ENCODE data around the gene CTNNAL1. TPM values are rescaled to one million over a fixed set of nuclear protein-coding genes. Genes with fewer than 3 reads are reported as not detected.

CTNNAL1 gene
- total and polyA plus RNA-seq, 2 donors (not counting 3 experiments of a cell fraction or from before 2014, with no cell fraction given): 29.5 to 76.2 TPM

DNA sequence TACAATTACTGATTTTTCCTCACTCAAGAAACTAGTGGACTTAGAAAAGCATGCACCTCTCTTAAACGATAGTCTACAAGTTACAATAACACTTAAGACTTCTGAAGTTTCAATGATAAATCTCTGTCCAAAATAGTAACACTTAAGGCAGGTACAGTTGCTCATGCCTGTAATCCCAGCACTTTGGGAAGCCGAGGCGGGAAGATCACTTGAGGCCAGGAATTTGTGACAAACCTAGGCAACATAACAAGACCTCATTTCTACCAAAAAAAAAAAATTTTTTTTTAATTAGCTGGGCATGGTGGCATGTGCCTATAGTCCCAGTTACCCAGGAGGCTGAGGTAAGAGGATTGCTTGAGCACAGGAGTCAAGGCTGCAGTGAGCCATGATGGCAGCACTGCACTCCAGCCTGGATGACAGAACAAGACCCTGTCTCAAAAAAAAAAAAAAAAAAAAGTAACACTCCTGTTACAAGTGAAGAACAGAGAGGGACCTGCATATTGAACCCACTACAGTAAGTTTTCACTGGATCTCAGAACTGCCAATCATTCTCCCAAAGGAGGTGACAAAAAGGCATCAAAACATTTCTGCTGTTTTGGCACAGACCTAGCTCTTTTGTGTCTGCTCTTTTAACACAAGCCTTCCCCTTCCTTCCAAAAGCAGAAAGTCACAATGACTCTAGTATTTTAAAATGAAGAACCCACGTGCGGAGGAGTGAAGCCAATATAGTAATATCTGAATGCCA, 75.6 kb downstream of the CTNNAL1 start:
- CTCF ChIA-PET: interaction anchor here (0.7 kb wide), 1 partner anchor 16 kb away, joined by 3 read pairs; no protein-coding TSS in a partner anchor
- peaks cover 4 to 12% of the 10 kb centered on the region in 2 experiments for H3K36me3 ChIP-seq (ENCODE audit: control insufficient read depth in 2 of 2, extremely low read depth in 1 of 2, insufficient read depth in 2 of 2, low read length in 2 of 2)
- intact Hi-C loops (cut with micrococcal nuclease): loop anchor here (10.0 kb wide), 1 partner anchor 387 kb away; the partner anchor contains the start of gene EPB41L4B

More for the DNA sequence above, 75.6 kb downstream of the CTNNAL1 start:
- H3K4me3 ChIP-seq (replicated peaks in 1 of 3; ENCODE audit: insufficient read depth in 1 of 3, low read depth in 1 of 3, low read length in 3 of 3): no peak overlapping the region
- no peaks in the 10 kb centered on the region for H3K9me3 ChIP-seq (replicated peaks; ENCODE audit: control insufficient read depth, insufficient read depth, low read length)
- H4K20me1 ChIP-seq (replicated peaks; ENCODE audit: control insufficient read depth, extremely low read depth, insufficient read depth, low read length): no peaks in the 10 kb centered on the region
- DNase-seq (ENCODE audit: low read depth, low spot score) (no peak), FAIRE-seq (no peak)
- no peak overlapping the region for H3K9ac ChIP-seq (replicated peaks; ENCODE audit: extremely low read depth, insufficient read depth, low read length)
- POLR2A ChIA-PET: no interaction called here
- no peaks in the 10 kb centered on the region for H3K27me3 ChIP-seq (ENCODE audit: control insufficient read depth in 2 of 2, insufficient read depth in 2 of 2, low read length in 2 of 2)
- peaks cover 6% of the 10 kb centered on the region for H3K79me2 ChIP-seq (ENCODE audit: control insufficient read depth, insufficient read depth, low read length)
- peaks cover 9% of the 10 kb centered on the region for H3K4me1 ChIP-seq (ENCODE audit: control insufficient read depth, extremely low read depth, insufficient read depth, low read length)
- dilution Hi-C loops (cut with MboI; ENCODE audit: extremely low pct_ligation_motif_present, low sequenced_read_pairs): no loop called here
- H3K4me2 ChIP-seq (ENCODE audit: insufficient read depth, low read length): no peak overlapping the region
- no TSS peak for BruUV-seq (replicated peaks)
- no peak overlapping the region for H3K27ac ChIP-seq (ENCODE audit: insufficient read depth, low read depth, low read length)
- H2AFZ ChIP-seq (ENCODE audit: low read depth, low read length): no peak overlapping the region
- no peaks in the 10 kb centered on the region for H3K9me1 ChIP-seq (replicated peaks; ENCODE audit: control insufficient read depth, extremely low read depth, insufficient read depth, low read length)
- TF ChIP-seq, protein P1, sequence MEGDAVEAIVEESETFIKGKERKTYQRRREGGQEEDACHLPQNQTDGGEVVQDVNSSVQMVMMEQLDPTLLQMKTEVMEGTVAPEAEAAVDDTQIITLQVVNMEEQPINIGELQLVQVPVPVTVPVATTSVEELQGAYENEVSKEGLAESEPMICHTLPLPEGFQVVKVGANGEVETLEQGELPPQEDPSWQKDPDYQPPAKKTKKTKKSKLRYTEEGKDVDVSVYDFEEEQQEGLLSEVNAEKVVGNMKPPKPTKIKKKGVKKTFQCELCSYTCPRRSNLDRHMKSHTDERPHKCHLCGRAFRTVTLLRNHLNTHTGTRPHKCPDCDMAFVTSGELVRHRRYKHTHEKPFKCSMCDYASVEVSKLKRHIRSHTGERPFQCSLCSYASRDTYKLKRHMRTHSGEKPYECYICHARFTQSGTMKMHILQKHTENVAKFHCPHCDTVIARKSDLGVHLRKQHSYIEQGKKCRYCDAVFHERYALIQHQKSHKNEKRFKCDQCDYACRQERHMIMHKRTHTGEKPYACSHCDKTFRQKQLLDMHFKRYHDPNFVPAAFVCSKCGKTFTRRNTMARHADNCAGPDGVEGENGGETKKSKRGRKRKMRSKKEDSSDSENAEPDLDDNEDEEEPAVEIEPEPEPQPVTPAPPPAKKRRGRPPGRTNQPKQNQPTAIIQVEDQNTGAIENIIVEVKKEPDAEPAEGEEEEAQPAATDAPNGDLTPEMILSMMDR (IDR thresholded peaks at IDR 0.05; ENCODE audit: extremely low read depth in 1 of 2, insufficient read depth in 1 of 2, low read depth in 1 of 2, low read length in 2 of 2): no peak
- TF ChIP-seq POLR2A (IDR thresholded peaks at IDR 0.05; ENCODE audit: low read depth, low read length): no peak
- TF ChIP-seq FOS (IDR thresholded peaks at IDR 0.05; ENCODE audit: borderline replicate concordance, insufficient read depth, low read length): no peak
- TF ChIP-seq EZH2 (IDR thresholded peaks at IDR 0.05; ENCODE audit: borderline replicate concordance, low read depth, low read length, severe bottlenecking): no peak
- TF ChIP-seq MYC (IDR thresholded peaks at IDR 0.05; ENCODE audit: low read depth, low read length): no peak
- no peak for TF ChIP-seq GATA2 (IDR thresholded peaks at IDR 0.05; ENCODE audit: insufficient read depth, insufficient read length, low read depth, low read length)
- no peak for TF ChIP-seq JUN (IDR thresholded peaks at IDR 0.05; ENCODE audit: borderline replicate concordance, insufficient read depth, insufficient read length, low read depth)
- TF ChIP-seq, protein P2, sequence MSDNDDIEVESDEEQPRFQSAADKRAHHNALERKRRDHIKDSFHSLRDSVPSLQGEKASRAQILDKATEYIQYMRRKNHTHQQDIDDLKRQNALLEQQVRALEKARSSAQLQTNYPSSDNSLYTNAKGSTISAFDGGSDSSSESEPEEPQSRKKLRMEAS (IDR thresholded peaks at IDR 0.05; ENCODE audit: insufficient read depth, insufficient read length): no peak
- TF ChIP-seq POLR2AphosphoS5 (IDR thresholded peaks at IDR 0.05; ENCODE audit: insufficient read depth, low read depth, low read length): no peak
